NCI-H1092 (cell line): ENCODE data around the gene ZNF354C.

ENCODE experiments used
- DNase-seq: peaks from one replicate; lab custom pipeline; 2025; lab: John Stamatoyannopoulos, UW

The ZNF354C gene

DNA sequence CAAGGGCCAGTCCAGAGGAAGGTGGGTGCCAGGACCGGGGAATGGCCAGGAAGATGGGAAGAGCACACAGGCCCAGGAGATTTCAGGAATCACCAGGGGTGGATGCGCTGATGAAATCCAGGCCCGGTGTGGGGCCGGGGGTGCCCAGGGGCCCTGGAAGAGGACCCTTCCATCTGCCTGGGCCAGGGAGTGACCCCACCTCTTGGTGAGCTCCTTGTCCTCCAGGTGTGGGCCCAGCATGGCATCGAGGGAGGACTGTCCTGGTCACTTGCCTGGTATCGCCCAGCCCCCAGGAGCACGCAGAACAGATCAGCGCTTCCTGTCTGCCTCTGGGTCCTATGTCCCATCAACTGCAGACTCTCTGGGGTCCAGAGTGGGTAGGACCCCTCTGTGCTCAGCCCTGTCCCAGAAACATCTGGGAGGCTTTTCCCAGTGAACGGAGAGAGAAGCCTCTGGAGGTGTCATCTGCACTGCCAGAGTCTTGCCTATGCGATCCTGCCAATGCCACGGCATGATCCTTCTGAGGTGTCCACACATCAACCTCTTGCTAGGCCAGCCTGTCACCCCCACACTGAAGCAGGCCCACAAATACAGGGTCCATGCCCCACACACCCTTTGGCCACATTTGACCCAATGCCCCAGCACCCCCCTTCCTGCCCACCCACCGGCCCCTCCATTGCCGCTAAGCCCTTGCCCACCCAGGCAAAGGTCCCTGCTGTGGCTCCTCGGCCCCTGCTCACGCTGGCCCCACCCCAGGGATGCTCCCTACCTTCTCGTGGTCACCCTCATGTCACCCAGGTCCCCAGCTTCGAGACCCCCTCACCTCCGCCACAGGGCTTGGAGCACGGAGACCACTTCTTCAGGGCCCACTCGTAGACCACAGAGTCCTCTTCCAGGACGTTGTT lies 67.2 kb downstream of the ZNF354C start:
- no peak for DNase-seq

GRCh38 chr5:179128041-179128365 lies 67.8 kb downstream of the ZNF354C start:
- DNase-seq, result no peak

DNA sequence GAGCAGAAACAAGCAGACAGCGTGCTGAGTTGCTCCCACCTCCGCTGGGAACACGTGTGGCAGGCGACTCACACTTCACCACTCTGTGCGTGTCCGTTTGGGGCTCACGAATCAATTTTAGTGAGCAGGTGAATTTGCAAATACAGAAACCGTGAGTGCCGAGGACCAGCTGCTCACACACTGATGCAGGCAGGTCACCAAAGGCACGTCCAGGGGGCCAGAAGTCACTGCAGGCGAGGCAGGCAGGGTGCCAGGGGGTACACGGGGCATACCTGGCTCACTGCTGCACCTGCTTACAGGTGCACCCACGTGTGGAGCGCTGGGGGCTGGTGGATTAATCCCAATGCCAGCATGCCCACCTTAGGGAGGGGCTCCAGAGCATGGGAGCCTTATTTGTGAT lies 68.8 kb downstream of the ZNF354C start:
- no peak for DNase-seq

GRCh38 chr5:179129607-179130071 lies 69.5 kb downstream of the ZNF354C start:
- DNase-seq, result no peak

DNA sequence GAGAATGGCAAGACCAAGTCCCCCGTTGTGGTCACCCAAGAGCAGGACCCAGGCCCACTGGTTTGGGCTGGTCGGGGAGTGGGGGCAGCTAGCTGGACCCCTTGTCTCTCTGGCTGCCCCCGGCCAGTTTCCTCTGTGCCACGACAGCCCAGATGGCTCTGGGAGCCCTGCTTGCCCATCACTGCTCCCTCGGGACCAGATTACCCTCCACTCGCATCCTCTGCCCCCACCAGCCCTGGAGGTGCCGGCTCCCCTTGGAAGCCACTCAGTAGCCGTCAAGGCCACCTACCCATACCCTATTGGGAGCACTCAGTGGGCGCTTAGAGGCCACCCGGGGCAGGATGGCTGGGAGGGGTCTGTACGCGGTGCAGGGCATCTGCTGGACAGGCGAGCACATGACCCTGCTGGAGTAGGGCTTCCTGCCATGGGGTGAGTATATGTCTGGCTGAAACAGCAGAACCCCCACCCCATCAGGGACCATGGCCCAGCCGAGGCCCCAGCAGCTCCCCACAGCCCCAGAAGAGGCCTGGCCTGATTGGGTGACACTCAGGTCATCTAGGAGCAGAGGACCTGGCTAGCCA lies 70.0 kb downstream of the ZNF354C start:
- DNase-seq, result no peak

- no peak for DNase-seq
Observed at GRCh38 chr5:179131321-179131835, 71.2 kb downstream of the ZNF354C start.

- DNase-seq, result no peak
Observed at GRCh38 chr5:179131886-179132585, 71.9 kb downstream of the ZNF354C start.

DNA sequence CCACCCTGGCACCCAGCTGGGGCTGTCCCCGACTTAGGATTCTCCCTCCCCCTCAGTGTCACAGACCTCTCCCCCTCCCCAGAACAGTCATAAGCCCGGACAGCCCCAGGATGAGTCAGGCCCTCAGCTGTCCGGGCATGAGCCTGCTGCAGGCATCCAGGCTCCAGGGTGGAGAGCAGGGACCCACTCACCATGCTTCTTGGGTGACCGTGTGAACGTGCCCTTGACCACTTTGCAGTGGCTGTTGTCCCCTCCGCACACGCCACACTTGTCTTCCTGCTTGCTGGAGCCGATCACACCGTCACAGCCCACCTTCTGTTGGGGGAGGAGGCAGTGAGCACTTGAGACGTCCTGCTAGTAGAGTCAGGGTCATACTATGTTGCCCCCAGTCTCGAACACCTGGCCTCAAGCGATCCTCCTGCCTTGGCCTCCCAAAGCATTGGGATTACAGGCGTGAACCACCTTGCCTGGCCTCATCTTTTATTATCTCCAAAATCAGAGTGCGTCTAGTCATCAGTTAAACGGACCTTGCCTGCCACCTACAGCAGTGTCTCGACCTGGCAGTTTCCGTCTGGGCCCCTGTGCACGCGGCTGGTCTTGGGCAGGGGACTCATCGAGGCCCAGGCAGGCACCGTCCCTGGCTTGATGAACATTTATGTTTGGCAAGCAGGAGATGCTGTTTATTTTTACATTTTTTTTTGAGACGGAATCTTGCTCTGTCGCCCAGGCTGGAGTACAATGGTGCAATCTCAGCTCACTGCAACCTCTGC lies 72.6 kb downstream of the ZNF354C start:
- no peak for DNase-seq
